ENCODE data around the gene WNT5B.
A peak's percentile ranks its signal among the peaks of the same experiment; 100 is the strongest.

DNA sequence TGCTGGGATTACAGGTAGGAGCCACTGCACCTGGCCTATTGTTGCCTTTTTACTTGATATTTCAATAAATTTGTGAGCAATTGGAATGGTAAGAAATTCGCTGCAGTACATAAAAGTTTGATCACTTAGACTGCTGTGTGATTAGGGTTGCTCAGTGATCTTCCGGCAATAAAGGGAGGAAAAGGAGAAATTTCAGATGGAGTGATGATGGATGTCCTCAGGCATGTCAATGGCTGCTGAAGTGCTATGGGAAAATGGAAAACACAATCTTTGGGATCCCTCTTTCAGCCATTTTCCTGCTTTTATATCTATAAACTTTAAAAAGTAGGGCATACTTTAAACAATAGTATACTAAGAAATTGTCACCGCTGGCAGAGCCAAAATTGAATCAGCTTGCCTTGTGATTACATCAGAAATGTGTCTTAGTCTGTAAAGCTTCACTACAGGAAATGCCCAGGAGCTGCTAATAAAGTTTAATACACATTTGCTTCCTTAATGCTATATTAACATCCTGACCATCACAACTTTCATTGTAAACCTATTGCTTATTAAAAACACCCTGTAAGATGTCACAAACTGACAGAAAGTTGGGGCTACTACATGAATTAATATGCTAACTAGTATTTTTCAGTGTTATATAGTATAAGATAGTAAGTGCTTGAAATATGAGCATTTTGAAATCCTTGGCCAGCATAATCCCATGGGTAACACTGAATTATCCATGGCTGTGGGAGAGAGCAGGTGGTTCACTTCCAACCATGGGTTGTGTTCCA, 20.9 kb upstream of the WNT5B start:
- TF ChIP-seq, protein P1, sequence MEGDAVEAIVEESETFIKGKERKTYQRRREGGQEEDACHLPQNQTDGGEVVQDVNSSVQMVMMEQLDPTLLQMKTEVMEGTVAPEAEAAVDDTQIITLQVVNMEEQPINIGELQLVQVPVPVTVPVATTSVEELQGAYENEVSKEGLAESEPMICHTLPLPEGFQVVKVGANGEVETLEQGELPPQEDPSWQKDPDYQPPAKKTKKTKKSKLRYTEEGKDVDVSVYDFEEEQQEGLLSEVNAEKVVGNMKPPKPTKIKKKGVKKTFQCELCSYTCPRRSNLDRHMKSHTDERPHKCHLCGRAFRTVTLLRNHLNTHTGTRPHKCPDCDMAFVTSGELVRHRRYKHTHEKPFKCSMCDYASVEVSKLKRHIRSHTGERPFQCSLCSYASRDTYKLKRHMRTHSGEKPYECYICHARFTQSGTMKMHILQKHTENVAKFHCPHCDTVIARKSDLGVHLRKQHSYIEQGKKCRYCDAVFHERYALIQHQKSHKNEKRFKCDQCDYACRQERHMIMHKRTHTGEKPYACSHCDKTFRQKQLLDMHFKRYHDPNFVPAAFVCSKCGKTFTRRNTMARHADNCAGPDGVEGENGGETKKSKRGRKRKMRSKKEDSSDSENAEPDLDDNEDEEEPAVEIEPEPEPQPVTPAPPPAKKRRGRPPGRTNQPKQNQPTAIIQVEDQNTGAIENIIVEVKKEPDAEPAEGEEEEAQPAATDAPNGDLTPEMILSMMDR (conservative IDR thresholded peaks at IDR 0.05; ENCODE audit: low read depth, low read length) = no peak
- TF ChIP-seq POLR2A (IDR thresholded peaks at IDR 0.05; ENCODE audit: low read depth, low read length) (no peak), CEBPB (IDR thresholded peaks at IDR 0.05; ENCODE audit: low read depth, low read length) (peak; percentile 56; the same call in 1 of the 2 replicates), RFX5 (IDR thresholded peaks at IDR 0.05; ENCODE audit: low read depth, low read length) (no peak), SMC3 (IDR thresholded peaks at IDR 0.05; ENCODE audit: low read depth, low read length) (no peak), RAD21 (IDR thresholded peaks at IDR 0.05; ENCODE audit: low read length) (no peak), CHD1 (IDR thresholded peaks at IDR 0.05; ENCODE audit: low read depth, low read length) (no peak), USF2 (IDR thresholded peaks at IDR 0.05; ENCODE audit: low read depth, low read length) (no peak), BHLHE40 (IDR thresholded peaks at IDR 0.05; ENCODE audit: low read depth, low read length) (no peak)
- TF ChIP-seq, protein P2, sequence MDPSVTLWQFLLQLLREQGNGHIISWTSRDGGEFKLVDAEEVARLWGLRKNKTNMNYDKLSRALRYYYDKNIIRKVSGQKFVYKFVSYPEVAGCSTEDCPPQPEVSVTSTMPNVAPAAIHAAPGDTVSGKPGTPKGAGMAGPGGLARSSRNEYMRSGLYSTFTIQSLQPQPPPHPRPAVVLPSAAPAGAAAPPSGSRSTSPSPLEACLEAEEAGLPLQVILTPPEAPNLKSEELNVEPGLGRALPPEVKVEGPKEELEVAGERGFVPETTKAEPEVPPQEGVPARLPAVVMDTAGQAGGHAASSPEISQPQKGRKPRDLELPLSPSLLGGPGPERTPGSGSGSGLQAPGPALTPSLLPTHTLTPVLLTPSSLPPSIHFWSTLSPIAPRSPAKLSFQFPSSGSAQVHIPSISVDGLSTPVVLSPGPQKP (IDR thresholded peaks at IDR 0.05; ENCODE audit: borderline replicate concordance, low read depth, low read length) = no peak
